Gastrocnemius medialis (tissue), 4 donors: ENCODE measurements around the gene POLE. TPM values are rescaled to one million over a fixed set of nuclear protein-coding genes. Genes with fewer than 3 reads are reported as not detected.

Experiments used
- ATAC-seq, 2 donors: fragments of 150-250 bp; one replicate each; pipeline ENCODE4 v1.9.1; 2016
- DNase-seq, 2 donors: peaks; one replicate each; pipeline ENCODE4 v3.0.0-alpha.2; 2019
- H3K27ac ChIP-seq, 4 donors: fragments of 200-600 bp; sonication (generic); 1 replicate in 1 of 4; 2 replicates in 3 of 4; pipeline ENCODE4 v1.5.1; 2016 to 2018; ENCODE audit warnings: mild to moderate bottlenecking in 2 of 4, moderate library complexity in 1 of 4
- H3K27me3 ChIP-seq, 3 donors: fragments of 200-600 bp; sonication (generic) in 2 of 3; 1 replicate in 1 of 3; 2 replicates in 2 of 3; pipeline versions ENCODE4 v1.5.1 to v1.6.0; 2016 to 2019; ENCODE audit warnings: mild to moderate bottlenecking in 1 of 3, moderate library complexity in 1 of 3
- H3K36me3 ChIP-seq, 2 donors: fragments of 200-600 bp; sonication (generic) in 1 of 2; one replicate each; pipeline ENCODE4 v1.5.1; 2017 to 2018
- H3K4me1 ChIP-seq, 2 donors: fragments of 200-600 bp; sonication (generic) in 1 of 2; one replicate each; pipeline ENCODE4 v1.5.1; 2016 to 2017; ENCODE audit warnings: mild to moderate bottlenecking in 2 of 2
- H3K4me3 ChIP-seq, 4 donors: fragments of 200-600 bp; sonication (generic) in 3 of 4; 1 replicate in 1 of 4; 2 replicates in 3 of 4; pipeline ENCODE4 v1.5.1; 2016 to 2019; ENCODE audit warnings: mild to moderate bottlenecking in 2 of 4
- H3K9me3 ChIP-seq, 3 donors: fragments of 200-600 bp; sonication (generic) in 2 of 3; 1 replicate in 1 of 3; 2 replicates in 2 of 3; pipeline ENCODE4 v1.5.1; 2016 to 2019
- CTCF ChIP-seq, 5 experiments: fragments of 450-650 bp in 3 of 5; fragments of 200-600 bp in 2 of 5; sonication (generic) in 2 of 5; IDR thresholded peaks in 4 of 5; conservative IDR thresholded peaks in 1 of 5; 1 replicate in 4 of 5; 2 replicates in 1 of 5; pipeline ENCODE4 v1.5.1; 2016 to 2019; ENCODE audit warnings: antibody characterized with exemption in 5 of 5, mild to moderate bottlenecking in 3 of 5, moderate library complexity in 3 of 5
- POLR2A ChIP-seq, 2 donors: fragments of 450-650 bp; IDR thresholded peaks; one replicate each; pipeline ENCODE4 v1.6.1; 2017; ENCODE audit warnings: antibody characterized with exemption in 2 of 2, mild to moderate bottlenecking in 2 of 2, moderate library complexity in 2 of 2
- in situ Hi-C, 4 donors: fragments of 200-750 bp; cut with MboI; loops; one replicate each; pipeline versions ENCODE4 v1.15.0 to v1.8.0; 2017; ENCODE audit warnings: low sequenced_read_pairs in 4 of 4
- intact Hi-C: fragments of 100-400 bp; cut with DNase I; formaldehyde crosslinking; loops from one replicate; pipeline ENCODE4 v1.15.1; 2023; ENCODE audit warnings: low total_unique reads
- total RNA-seq, 4 donors: library from RNA; depleted of rRNA; stranded (reverse); fragments of >200 nt; gene quantifications; one replicate each; pipeline versions ENCODE4 v1.1.0 to v1.2.3, GENCODE V29; 2016

The POLE gene
- total RNA-seq, 4 donors from 2014 or later, result 7.1 to 18.7 (median 11.1) TPM

- peaks cover 0 to 19% of the 10 kb centered on the region in 2 donors for H3K36me3 ChIP-seq
- H3K4me3 ChIP-seq, result no peak overlapping the region
- no peak for DNase-seq
- ATAC-seq, result no peak
- no peaks in the 10 kb centered on the region for H3K27me3 ChIP-seq
- in situ Hi-C loops (no loop called here), intact Hi-C loops (no loop called here)
- H3K27ac ChIP-seq, result no peak overlapping the region
- H3K4me1 ChIP-seq, result no peaks in the 10 kb centered on the region
- TF ChIP-seq POLR2A (IDR thresholded peaks at IDR 0.05), result no peak
- TF ChIP-seq CTCF (IDR thresholded peaks at IDR 0.05 in 4 of 5, conservative IDR thresholded peaks at IDR 0.05 in 1 of 5), result no peak
- H3K9me3 ChIP-seq, result no peaks in the 10 kb centered on the region
These were observed 106.3 kb downstream of the POLE start for GRCh38 chr12:132580701-132581292.

- no peak for ATAC-seq
These were observed 107.4 kb downstream of the POLE start for GRCh38 chr12:132579744-132580143.

GRCh38 chr12:132578826-132579225, 108.3 kb downstream of the POLE start:
- Histone ChIP-seq H3K9me3 (no peaks in the 10 kb centered on the region), H3K4me3 (no peak overlapping the region), H3K4me1 (no peaks in the 10 kb centered on the region), H3K27me3 (no peaks in the 10 kb centered on the region), H3K27ac (no peak overlapping the region), H3K36me3 (peaks cover 0 to 34% of the 10 kb centered on the region in 2 donors)
- no peak for DNase-seq
- in situ Hi-C loops, result no loop called here
- TF ChIP-seq POLR2A (IDR thresholded peaks at IDR 0.05) (no peak), CTCF (IDR thresholded peaks at IDR 0.05 in 4 of 5, conservative IDR thresholded peaks at IDR 0.05 in 1 of 5) (no peak)
- intact Hi-C loops, result no loop called here
- ATAC-seq, result no peak

More at GRCh38 chr12:132579744-132580143, 107.4 kb downstream of the POLE start:
- in situ Hi-C loops (no loop called here), intact Hi-C loops (no loop called here)
- TF ChIP-seq POLR2A (IDR thresholded peaks at IDR 0.05) (no peak), CTCF (IDR thresholded peaks at IDR 0.05 in 4 of 5, conservative IDR thresholded peaks at IDR 0.05 in 1 of 5) (no peak)
- Histone ChIP-seq H3K36me3 (peaks cover 0 to 29% of the 10 kb centered on the region in 2 donors), H3K4me3 (no peak overlapping the region), H3K27me3 (no peaks in the 10 kb centered on the region), H3K9me3 (no peaks in the 10 kb centered on the region), H3K4me1 (no peaks in the 10 kb centered on the region), H3K27ac (no peak overlapping the region)
- DNase-seq, result no peak

GRCh38 chr12:132578118-132578517, 109.0 kb downstream of the POLE start:
- ATAC-seq (no peak), DNase-seq (no peak)
- Histone ChIP-seq H3K27ac (no peak overlapping the region), H3K9me3 (no peaks in the 10 kb centered on the region), H3K4me3 (no peak overlapping the region), H3K27me3 (no peaks in the 10 kb centered on the region), H3K4me1 (no peaks in the 10 kb centered on the region), H3K36me3 (peaks cover 0 to 33% of the 10 kb centered on the region in 2 donors)
- intact Hi-C loops (no loop called here), in situ Hi-C loops (no loop called here)
- TF ChIP-seq CTCF (IDR thresholded peaks at IDR 0.05 in 4 of 5, conservative IDR thresholded peaks at IDR 0.05 in 1 of 5) (no peak), POLR2A (IDR thresholded peaks at IDR 0.05) (no peak)
